Sigmoid colon (tissue), 7 donors: ENCODE results near the gene C12orf60. TPM values are rescaled to one million over a fixed set of nuclear protein-coding genes. Genes with fewer than 3 reads are reported as not detected.

Experiments used
- DNase-seq: peaks from one replicate; pipeline ENCODE4 v3.0.0-alpha.2; 2019
- H3K27ac ChIP-seq, 4 donors: fragments of 200-600 bp; sonication (generic); one replicate each; pipeline ENCODE4 v1.5.1; 2016 to 2019; ENCODE audit warnings: mild to moderate bottlenecking in 1 of 4
- H3K27me3 ChIP-seq, 3 donors: fragments of 200-600 bp; sonication (generic); one replicate each; pipeline ENCODE4 v1.5.1; 2019; ENCODE audit warnings: mild to moderate bottlenecking in 1 of 3
- H3K36me3 ChIP-seq, 4 donors: fragments of 200-600 bp; sonication (generic); one replicate each; pipeline ENCODE4 v1.5.1; 2016 to 2019
- H3K4me1 ChIP-seq, 4 donors: fragments of 200-600 bp; sonication (generic); one replicate each; pipeline ENCODE4 v1.5.1; 2017 to 2019
- H3K4me3 ChIP-seq, 4 donors: fragments of 200-600 bp; sonication (generic); one replicate each; pipeline ENCODE4 v1.5.1; 2017 to 2019; ENCODE audit warnings: mild to moderate bottlenecking in 2 of 4, moderate library complexity in 1 of 4
- H3K9me3 ChIP-seq, 4 donors: fragments of 200-600 bp in 3 of 4; sonication (generic) in 3 of 4; one replicate each; pipeline versions ENCODE4 v1.5.1 to v1.6.1; 2013 to 2019
- EP300 ChIP-seq, 4 donors: sonication (generic); formaldehyde crosslinking; IDR thresholded peaks; one replicate each; pipeline ENCODE4 v1.6.1; 2017; ENCODE audit warnings: antibody characterized with exemption in 4 of 4
- POLR2A ChIP-seq, 2 donors: fragments of 450-650 bp; IDR thresholded peaks; one replicate each; pipeline ENCODE4 v1.6.1; 2016; ENCODE audit warnings: antibody characterized with exemption in 2 of 2, mild to moderate bottlenecking in 2 of 2, moderate library complexity in 2 of 2
- POLR2AphosphoS5 ChIP-seq, 4 donors: sonication (generic); formaldehyde crosslinking; IDR thresholded peaks; one replicate each; pipeline ENCODE4 v1.6.1; 2017; ENCODE audit warnings: antibody characterized with exemption in 4 of 4
- WGBS, 2 donors: extraction: QIAGEN DNeasy Blood & Tissue Kit; methylation state at CpG; one replicate each; pipeline ENCODE4 v1.1.7; 2013; 5-methylcytosine and 5-hydroxymethylcytosine counted together
- intact Hi-C: fragments of 100-400 bp; cut with DNase I; formaldehyde crosslinking; loops from one replicate; pipeline ENCODE4 v1.15.1; 2023
- polyA plus RNA-seq, 3 donors: library from polyadenylated mRNA; stranded (reverse); fragments of 200-250 nt; gene quantifications; one replicate each; pipeline ENCODE4 v1.2.3, GENCODE V29; 2013
- total RNA-seq, 4 donors: library from RNA; depleted of rRNA; stranded (reverse); fragments of >200 nt; gene quantifications; one replicate each; pipeline ENCODE4 v1.1.0, GENCODE V29; 2016
- TF ChIP-seq, protein P1 (sequence below), 4 experiments: fragments of 450-650 bp in 3 of 4; fragments of 200-600 bp in 1 of 4; IDR thresholded peaks; one replicate each; pipeline ENCODE4 v1.5.1; 2016 to 2019; ENCODE audit warnings: antibody characterized with exemption in 4 of 4, mild to moderate bottlenecking in 3 of 4, moderate library complexity in 2 of 4
- donor health status: healthy with polysubstance abuse.
- donor health status: Bipolar disorder and iron deficiency.
- donor health status: healthy.

Gene C12orf60
- total and polyA plus RNA-seq, 7 donors: 0.60 to 2.0 (median 0.90) TPM; not detected in 1

DNA sequence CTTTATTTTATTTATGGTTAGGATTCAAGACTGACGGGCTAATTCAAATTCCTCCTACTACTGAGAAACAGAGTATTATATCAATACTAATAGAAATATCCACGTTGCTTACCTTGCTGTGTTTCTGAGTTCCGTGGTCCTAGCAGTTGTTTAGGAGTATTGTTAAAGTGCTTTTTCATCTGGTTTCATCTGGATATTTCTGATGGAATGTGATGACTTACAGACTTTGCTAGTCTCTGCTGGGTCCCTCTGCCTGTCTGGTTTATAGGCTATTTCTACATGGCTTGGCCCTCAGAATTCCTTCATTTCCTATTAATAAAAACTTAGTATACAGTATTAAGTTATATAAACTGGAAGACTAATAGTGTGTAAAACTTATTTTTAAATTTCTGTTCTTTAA is 10.5 kb downstream of the C12orf60 start, which contains the start of gene SMCO3:
Gene SMCO3 (minus strand): TSS at position 169 of the 400 bp plus-strand sequence. CDS start 7,502 bp downstream, outside the sequence.
- H3K4me1 ChIP-seq: no peaks in the 10 kb centered on the region
- H3K36me3 ChIP-seq: no peaks in the 10 kb centered on the region
- 79 to 85% methylated on average over 3 of the region's 3 CpGs for WGBS, 2 donors
- TF ChIP-seq, protein P1, sequence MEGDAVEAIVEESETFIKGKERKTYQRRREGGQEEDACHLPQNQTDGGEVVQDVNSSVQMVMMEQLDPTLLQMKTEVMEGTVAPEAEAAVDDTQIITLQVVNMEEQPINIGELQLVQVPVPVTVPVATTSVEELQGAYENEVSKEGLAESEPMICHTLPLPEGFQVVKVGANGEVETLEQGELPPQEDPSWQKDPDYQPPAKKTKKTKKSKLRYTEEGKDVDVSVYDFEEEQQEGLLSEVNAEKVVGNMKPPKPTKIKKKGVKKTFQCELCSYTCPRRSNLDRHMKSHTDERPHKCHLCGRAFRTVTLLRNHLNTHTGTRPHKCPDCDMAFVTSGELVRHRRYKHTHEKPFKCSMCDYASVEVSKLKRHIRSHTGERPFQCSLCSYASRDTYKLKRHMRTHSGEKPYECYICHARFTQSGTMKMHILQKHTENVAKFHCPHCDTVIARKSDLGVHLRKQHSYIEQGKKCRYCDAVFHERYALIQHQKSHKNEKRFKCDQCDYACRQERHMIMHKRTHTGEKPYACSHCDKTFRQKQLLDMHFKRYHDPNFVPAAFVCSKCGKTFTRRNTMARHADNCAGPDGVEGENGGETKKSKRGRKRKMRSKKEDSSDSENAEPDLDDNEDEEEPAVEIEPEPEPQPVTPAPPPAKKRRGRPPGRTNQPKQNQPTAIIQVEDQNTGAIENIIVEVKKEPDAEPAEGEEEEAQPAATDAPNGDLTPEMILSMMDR (IDR thresholded peaks at IDR 0.05): no peak
- TF ChIP-seq POLR2A (IDR thresholded peaks at IDR 0.05) (no peak), EP300 (IDR thresholded peaks at IDR 0.05) (no peak), POLR2AphosphoS5 (IDR thresholded peaks at IDR 0.05) (no peak)
- H3K27me3 ChIP-seq: no peaks in the 10 kb centered on the region
- no peak for DNase-seq
- intact Hi-C loops: no loop called here
- H3K4me3 ChIP-seq: peak within 1 kb of the TSS in 1 of 4 donors; percentile 8
- H3K27ac ChIP-seq: no peak within 1 kb of the TSS
- H3K9me3 ChIP-seq: no peaks in the 10 kb centered on the region

DNA sequence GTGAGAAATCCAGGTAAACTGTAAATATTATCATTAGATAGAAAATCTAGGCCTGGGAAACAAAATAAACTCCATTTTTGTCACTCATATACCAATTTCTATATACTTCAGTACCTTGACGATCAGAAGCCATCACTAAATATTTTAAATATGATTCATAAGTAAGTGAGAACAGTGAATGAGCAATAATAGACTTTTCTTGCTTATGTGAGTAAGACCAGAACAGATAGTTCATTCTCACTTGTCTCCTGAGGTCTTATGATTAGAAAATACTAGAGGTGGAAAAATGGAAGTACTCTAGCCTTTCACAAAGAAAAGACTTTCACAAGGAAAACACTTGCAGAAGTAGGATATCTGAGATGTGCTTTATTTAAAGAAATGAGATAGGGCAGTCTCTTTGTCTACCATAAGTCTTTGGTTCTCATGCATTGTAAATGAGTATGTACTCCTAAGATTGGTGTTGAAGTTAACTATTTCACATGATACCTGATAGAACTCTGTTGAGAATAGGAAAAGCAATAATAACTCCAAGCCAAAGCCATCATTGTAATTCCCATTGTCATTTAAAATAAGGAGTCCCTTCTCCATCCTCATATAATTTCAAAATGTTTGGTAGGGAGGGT is 20.7 kb downstream of the C12orf60 start:
- H3K4me1 ChIP-seq: no peaks in the 10 kb centered on the region
- intact Hi-C loops: no loop called here
- H3K36me3 ChIP-seq: no peaks in the 10 kb centered on the region
- H3K27ac ChIP-seq: no peak overlapping the region
- TF ChIP-seq POLR2A (IDR thresholded peaks at IDR 0.05) (no peak), EP300 (IDR thresholded peaks at IDR 0.05) (no peak), POLR2AphosphoS5 (IDR thresholded peaks at IDR 0.05) (no peak)
- TF ChIP-seq, protein P1 (IDR thresholded peaks at IDR 0.05): no peak
- no peaks in the 10 kb centered on the region for H3K27me3 ChIP-seq
- DNase-seq: no peak
- no peak overlapping the region for H3K4me3 ChIP-seq
- WGBS, 2 donors: 78 to 79% methylated on average over 1 of the region's 1 CpG
- no peaks in the 10 kb centered on the region for H3K9me3 ChIP-seq

DNA sequence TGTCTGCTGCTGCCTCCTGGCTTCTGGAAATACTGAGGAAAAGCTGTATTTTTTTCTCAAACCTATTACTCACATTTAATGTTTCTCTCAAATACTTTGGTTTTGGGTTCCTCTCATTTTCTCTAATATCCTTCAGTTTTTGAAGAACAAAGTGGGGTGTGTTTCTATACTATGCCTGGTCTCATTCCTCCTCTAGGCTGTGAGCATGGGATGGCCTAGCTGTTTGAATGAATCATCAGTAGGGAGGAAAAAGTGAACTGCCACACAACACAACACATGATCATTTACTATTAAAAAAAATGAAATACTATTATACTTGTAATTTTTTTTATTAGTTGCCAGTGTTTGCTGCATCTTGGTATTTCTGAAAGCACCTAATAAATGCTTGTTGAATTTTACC is 21.8 kb downstream of the C12orf60 start:
- Histone ChIP-seq H3K27ac (no peak overlapping the region), H3K36me3 (no peaks in the 10 kb centered on the region), H3K4me1 (no peaks in the 10 kb centered on the region), H3K27me3 (no peaks in the 10 kb centered on the region), H3K4me3 (no peak overlapping the region), H3K9me3 (no peaks in the 10 kb centered on the region)
- TF ChIP-seq POLR2A (IDR thresholded peaks at IDR 0.05) (no peak), EP300 (IDR thresholded peaks at IDR 0.05) (no peak), POLR2AphosphoS5 (IDR thresholded peaks at IDR 0.05) (no peak)
- TF ChIP-seq, protein P1 (IDR thresholded peaks at IDR 0.05): no peak
- intact Hi-C loops: no loop called here
- no peak for DNase-seq

DNA sequence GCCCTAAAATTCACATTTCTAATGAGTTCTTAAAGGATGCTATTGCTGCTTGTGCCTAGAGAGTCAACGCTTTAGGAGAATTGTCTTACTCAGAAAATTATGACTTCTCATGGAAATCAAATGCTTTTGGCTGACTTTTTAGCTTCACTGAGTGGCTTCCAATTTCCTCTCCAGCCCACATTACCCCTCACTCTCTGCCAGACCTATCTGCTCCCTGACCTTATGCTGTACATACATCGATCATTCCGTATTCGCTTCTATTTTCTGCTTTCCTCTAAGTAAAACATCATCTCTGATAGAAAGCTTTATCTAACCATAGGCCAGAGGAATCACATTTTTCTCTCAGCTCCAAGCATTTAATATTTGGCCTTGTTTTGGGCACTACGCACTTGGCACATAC is 23.0 kb downstream of the C12orf60 start:
- Histone ChIP-seq H3K27ac (no peak overlapping the region), H3K4me3 (no peak overlapping the region), H3K27me3 (no peaks in the 10 kb centered on the region), H3K4me1 (no peaks in the 10 kb centered on the region), H3K36me3 (no peaks in the 10 kb centered on the region), H3K9me3 (no peaks in the 10 kb centered on the region)
- 88 to 95% methylated on average over 5 of the region's 5 CpGs for WGBS, 2 donors
- DNase-seq: no peak
- intact Hi-C loops: no loop called here
- TF ChIP-seq POLR2AphosphoS5 (IDR thresholded peaks at IDR 0.05) (no peak), POLR2A (IDR thresholded peaks at IDR 0.05) (no peak), EP300 (IDR thresholded peaks at IDR 0.05) (no peak)
- TF ChIP-seq, protein P1 (IDR thresholded peaks at IDR 0.05): no peak

DNA sequence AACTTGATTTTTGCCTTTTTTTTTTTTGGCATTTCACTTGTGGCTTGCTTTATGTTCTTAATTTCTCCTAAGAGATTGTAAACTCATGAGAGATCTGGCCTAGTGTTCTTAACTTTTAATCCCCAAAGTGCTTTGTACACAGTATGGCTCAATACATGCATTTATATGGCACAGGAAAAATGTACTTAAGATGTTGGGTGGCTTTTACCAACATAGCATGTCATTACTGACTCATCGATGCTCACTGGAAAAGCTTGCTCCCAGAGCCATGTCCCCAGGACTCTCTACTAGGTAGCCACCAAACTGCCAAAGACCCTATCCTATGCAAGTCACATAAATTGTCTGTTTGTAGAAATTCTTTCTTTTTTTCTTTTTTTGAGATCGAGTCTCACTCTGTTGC is 23.6 kb downstream of the C12orf60 start:
- intact Hi-C loops: no loop called here
- DNase-seq: no peak
- TF ChIP-seq POLR2A (IDR thresholded peaks at IDR 0.05): no peak
- TF ChIP-seq EP300 (IDR thresholded peaks at IDR 0.05): no peak
- TF ChIP-seq, protein P1 (IDR thresholded peaks at IDR 0.05): no peak
- TF ChIP-seq POLR2AphosphoS5 (IDR thresholded peaks at IDR 0.05): no peak
- no peak overlapping the region for H3K4me3 ChIP-seq
- 91 to 95% methylated on average over 2 of the region's 2 CpGs for WGBS, 2 donors
- no peak overlapping the region for H3K27ac ChIP-seq
- no peaks in the 10 kb centered on the region for H3K9me3 ChIP-seq
- H3K36me3 ChIP-seq: no peaks in the 10 kb centered on the region
- no peaks in the 10 kb centered on the region for H3K4me1 ChIP-seq
- H3K27me3 ChIP-seq: no peaks in the 10 kb centered on the region
